ENCODE measurements around the gene LHPP.

LHPP gene

DNA sequence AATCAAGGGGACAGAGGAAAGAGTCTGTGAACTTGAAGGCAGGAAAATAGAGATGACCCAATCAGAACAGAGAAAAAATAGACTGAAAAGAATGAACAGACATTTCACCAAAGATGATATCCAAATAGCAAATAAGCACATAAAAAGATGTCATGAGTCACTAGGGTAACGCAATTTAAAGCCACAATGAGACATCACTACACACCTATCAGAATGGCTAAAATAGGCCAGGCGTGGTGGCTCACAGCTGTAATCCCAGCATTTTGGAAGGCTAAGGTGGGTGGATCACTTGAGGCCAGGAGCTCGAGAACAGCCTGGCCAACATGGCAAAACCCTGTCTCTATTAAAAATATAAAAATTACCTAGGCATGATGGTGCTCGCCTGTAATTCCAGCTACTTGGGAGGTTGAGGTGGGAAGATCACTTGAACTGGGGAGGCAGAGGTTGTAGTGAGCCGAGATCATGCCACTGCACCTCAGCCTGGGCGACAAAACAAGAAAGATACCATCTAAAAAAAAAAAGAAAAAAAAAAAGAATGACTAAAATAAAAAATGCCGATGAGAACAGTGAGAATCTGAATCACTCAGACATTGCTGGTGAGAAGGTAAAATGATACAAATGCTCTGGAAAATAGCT is 100.9 kb downstream of the LHPP start:
- no peak for FAIRE-seq
- TF ChIP-seq, protein P1, sequence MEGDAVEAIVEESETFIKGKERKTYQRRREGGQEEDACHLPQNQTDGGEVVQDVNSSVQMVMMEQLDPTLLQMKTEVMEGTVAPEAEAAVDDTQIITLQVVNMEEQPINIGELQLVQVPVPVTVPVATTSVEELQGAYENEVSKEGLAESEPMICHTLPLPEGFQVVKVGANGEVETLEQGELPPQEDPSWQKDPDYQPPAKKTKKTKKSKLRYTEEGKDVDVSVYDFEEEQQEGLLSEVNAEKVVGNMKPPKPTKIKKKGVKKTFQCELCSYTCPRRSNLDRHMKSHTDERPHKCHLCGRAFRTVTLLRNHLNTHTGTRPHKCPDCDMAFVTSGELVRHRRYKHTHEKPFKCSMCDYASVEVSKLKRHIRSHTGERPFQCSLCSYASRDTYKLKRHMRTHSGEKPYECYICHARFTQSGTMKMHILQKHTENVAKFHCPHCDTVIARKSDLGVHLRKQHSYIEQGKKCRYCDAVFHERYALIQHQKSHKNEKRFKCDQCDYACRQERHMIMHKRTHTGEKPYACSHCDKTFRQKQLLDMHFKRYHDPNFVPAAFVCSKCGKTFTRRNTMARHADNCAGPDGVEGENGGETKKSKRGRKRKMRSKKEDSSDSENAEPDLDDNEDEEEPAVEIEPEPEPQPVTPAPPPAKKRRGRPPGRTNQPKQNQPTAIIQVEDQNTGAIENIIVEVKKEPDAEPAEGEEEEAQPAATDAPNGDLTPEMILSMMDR (IDR thresholded peaks at IDR 0.05; ENCODE audit: insufficient read depth, missing control alignments), result no peak
- DNase-seq (ENCODE audit: insufficient read length, low spot score), result no peak

DNA sequence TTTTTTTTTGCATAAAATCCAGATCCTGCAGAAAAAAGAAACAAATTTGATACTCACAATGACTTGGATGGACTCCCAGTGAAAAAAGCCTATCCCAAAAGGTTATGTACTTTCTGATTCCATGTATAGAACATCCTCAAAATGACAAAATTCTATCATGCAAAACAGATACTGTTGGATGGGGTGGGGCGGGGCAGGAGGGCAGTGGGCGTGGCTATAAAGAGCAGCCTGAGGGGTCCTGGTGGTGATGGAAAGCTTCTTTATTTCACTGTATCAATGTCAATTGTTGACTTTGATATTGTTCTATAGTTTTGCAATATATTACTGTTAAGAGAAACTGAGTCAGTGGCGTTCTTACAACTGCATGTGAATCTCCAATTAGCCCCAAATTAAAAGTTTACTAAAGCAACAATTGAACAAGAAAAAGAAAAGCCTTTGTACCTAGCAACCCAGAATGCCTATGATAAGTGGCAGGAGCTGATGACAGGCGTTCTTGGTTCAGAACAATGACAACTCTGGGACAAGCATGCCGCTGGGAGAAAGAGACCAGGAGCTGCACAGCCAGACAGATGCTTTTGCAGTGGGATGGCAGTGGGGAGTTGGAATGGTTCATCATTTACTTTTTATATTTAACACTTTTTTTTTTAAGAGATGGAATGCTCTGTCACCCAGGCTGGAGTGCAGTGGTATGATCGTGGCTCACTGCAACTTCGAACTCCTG is 101.9 kb downstream of the LHPP start:
- TF ChIP-seq, protein P1 (IDR thresholded peaks at IDR 0.05; ENCODE audit: insufficient read depth, missing control alignments), result no peak
- DNase-seq (ENCODE audit: insufficient read length, low spot score) (no peak), FAIRE-seq (no peak)

GRCh38 chr10:124564881-124565280 is 103.3 kb downstream of the LHPP start:
- DNase-seq (ENCODE audit: insufficient read length, low spot score) (no peak), FAIRE-seq (no peak)
- TF ChIP-seq, protein P1 (IDR thresholded peaks at IDR 0.05; ENCODE audit: insufficient read depth, missing control alignments), result no peak

GRCh38 chr10:124565565-124566221 is 104.1 kb downstream of the LHPP start:
- DNase-seq (ENCODE audit: insufficient read length, low spot score) (no peak), FAIRE-seq (no peak)
- TF ChIP-seq, protein P1 (IDR thresholded peaks at IDR 0.05; ENCODE audit: insufficient read depth, missing control alignments), result peak; percentile 41

GRCh38 chr10:124566222-124566888 is 104.7 kb downstream of the LHPP start:
- FAIRE-seq (no peak), DNase-seq (ENCODE audit: insufficient read length, low spot score) (no peak)
- TF ChIP-seq, protein P1 (IDR thresholded peaks at IDR 0.05; ENCODE audit: insufficient read depth, missing control alignments), result no peak

- no peak for FAIRE-seq
- TF ChIP-seq, protein P1 (IDR thresholded peaks at IDR 0.05; ENCODE audit: insufficient read depth, missing control alignments), result no peak
- DNase-seq (ENCODE audit: insufficient read length, low spot score), result no peak
Measured at GRCh38 chr10:124566981-124567835, 105.6 kb downstream of the LHPP start.

All from D721Med (cell line).